ENCODE data around the gene IL36B. TPM values are rescaled to one million over a fixed set of nuclear protein-coding genes. Genes with fewer than 3 reads are reported as not detected.

IL36B gene
- polyA plus RNA-seq, 1 experiment = not detected

DNA sequence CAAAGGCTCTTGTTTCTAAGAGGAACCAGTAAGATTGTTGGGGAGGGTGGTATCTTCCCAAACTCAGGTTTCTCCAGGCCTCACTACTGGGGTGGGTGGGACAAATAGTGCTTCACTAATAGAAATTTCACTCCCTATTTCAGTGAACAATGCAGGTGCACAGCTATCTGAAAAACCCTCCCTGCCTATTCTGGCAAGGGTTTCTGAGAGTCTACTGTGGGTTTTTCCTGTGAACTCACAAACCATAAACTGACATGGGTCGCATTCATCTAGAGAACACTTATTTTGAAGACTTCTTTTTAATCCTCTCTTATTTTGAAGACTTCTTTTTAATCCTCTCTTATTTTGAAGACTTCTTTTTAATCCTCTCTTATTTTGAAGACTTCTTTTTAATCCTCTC lies 43.0 kb downstream of the IL36B start:
- Histone ChIP-seq H3K27me3 (ENCODE audit: control insufficient read depth, insufficient read depth, low read length) (no peaks in the 10 kb centered on the region), H3K36me3 (ENCODE audit: control insufficient read depth, insufficient read depth, low read length) (no peaks in the 10 kb centered on the region), H3K4me3 (ENCODE audit: low read depth, low read length) (no peak overlapping the region)
- DNase-seq (ENCODE audit: low read depth) = no peak
- TF ChIP-seq, protein P1, sequence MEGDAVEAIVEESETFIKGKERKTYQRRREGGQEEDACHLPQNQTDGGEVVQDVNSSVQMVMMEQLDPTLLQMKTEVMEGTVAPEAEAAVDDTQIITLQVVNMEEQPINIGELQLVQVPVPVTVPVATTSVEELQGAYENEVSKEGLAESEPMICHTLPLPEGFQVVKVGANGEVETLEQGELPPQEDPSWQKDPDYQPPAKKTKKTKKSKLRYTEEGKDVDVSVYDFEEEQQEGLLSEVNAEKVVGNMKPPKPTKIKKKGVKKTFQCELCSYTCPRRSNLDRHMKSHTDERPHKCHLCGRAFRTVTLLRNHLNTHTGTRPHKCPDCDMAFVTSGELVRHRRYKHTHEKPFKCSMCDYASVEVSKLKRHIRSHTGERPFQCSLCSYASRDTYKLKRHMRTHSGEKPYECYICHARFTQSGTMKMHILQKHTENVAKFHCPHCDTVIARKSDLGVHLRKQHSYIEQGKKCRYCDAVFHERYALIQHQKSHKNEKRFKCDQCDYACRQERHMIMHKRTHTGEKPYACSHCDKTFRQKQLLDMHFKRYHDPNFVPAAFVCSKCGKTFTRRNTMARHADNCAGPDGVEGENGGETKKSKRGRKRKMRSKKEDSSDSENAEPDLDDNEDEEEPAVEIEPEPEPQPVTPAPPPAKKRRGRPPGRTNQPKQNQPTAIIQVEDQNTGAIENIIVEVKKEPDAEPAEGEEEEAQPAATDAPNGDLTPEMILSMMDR (IDR thresholded peaks at IDR 0.05; ENCODE audit: insufficient read depth, low read depth, low read length) = no peak
- ChIA-PET POLR2A (no interaction called here), CTCF (no interaction called here)

DNA sequence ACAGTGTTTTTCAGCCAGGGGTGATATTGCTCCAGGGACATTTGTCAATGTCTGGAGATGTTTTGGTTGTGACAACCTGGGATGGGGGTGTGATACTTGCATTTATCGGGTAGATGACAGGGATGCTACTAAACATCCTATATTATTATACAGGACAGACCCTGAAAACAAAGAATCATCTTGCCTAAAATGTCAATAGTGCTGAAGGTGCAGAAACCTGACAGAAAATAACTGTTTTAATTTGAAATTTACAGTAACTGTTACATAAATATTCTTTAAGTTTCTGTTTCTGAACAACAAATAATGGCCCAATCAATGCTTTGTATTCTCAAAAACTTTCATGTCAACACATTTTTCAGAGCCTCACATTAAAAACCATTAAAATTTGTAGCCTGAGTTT lies 45.4 kb downstream of the IL36B start:
- no peak overlapping the region for H3K4me3 ChIP-seq (ENCODE audit: low read depth, low read length)
- no peaks in the 10 kb centered on the region for H3K36me3 ChIP-seq (ENCODE audit: control insufficient read depth, insufficient read depth, low read length)
- peaks cover 1% of the 10 kb centered on the region; the same call in 1 of the 2 replicates for H3K27me3 ChIP-seq (ENCODE audit: control insufficient read depth, insufficient read depth, low read length)
- ChIA-PET POLR2A (no interaction called here), CTCF (no interaction called here)
- TF ChIP-seq, protein P1 (IDR thresholded peaks at IDR 0.05; ENCODE audit: insufficient read depth, low read depth, low read length) = no peak
- no peak for DNase-seq (ENCODE audit: low read depth)

DNA sequence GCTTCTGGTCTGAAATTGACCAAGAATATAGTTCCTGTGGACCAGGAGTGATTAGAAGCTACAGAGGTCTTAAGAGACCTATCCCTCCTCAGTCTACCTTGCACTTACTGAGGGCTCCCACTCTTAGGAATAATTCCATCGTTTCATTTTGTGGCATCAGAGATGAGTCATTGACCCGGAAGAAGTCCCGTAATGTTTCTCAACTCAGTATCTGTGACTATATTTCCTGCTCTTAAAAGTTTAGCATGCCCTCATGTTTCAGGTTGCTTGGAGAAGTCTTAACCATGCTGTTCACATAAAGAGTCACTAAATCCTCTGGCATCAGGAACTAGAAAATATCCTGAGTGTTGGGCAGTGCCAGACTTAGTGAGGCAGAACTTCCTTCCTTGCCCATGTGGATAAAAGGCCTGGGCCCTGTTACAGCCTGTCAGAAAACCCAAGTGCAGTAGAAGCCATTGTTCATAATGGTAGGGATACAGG lies 47.6 kb downstream of the IL36B start, which contains the start of gene IL36A:
IL36A (plus strand) TSS at position 430 of the 480 bp plus-strand sequence. CDS start 413 bp downstream, outside the sequence.
- CTCF ChIA-PET = no interaction called here

DNA sequence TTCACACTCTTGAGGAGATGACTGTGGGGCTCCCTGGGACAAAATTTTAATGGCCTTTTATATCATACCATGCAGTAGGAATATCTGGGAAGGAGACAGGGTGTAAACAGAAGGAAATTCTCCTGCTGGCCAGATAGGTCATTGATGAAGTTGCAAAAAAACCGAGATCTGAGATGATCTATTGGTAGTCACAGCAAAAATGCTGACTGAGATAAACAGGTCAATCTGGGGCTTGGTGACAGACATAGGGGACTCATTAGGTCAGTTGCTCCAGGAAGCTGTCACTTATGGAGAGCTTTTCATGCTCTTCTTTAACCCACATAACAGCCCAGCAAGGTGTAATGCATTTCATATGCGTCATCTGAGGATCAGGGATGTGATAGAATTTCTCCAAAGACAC lies 50.0 kb downstream of the IL36B start:
- ChIA-PET CTCF (no interaction called here), POLR2A (no interaction called here)
- peaks cover 1% of the 10 kb centered on the region for H3K27me3 ChIP-seq (ENCODE audit: control insufficient read depth, insufficient read depth, low read length)
- TF ChIP-seq, protein P1 (IDR thresholded peaks at IDR 0.05; ENCODE audit: insufficient read depth, low read depth, low read length) = no peak
- no peak overlapping the region for H3K4me3 ChIP-seq (ENCODE audit: low read depth, low read length)
- DNase-seq (ENCODE audit: low read depth) = no peak
- H3K36me3 ChIP-seq (ENCODE audit: control insufficient read depth, insufficient read depth, low read length) = no peaks in the 10 kb centered on the region

More for the DNA sequence above, 47.6 kb downstream of the IL36B start, which contains the start of gene IL36A:
- TF ChIP-seq, protein P1 (IDR thresholded peaks at IDR 0.05; ENCODE audit: insufficient read depth, low read depth, low read length) = no peak
- DNase-seq (ENCODE audit: low read depth) = no peak
- H3K36me3 ChIP-seq (ENCODE audit: control insufficient read depth, insufficient read depth, low read length) = no peaks in the 10 kb centered on the region
- POLR2A ChIA-PET = no interaction called here
- H3K27me3 ChIP-seq (ENCODE audit: control insufficient read depth, insufficient read depth, low read length) = peaks cover 1% of the 10 kb centered on the region; the same call in 1 of the 2 replicates
- H3K4me3 ChIP-seq (ENCODE audit: low read depth, low read length) = no peak within 1 kb of the TSS

DNA sequence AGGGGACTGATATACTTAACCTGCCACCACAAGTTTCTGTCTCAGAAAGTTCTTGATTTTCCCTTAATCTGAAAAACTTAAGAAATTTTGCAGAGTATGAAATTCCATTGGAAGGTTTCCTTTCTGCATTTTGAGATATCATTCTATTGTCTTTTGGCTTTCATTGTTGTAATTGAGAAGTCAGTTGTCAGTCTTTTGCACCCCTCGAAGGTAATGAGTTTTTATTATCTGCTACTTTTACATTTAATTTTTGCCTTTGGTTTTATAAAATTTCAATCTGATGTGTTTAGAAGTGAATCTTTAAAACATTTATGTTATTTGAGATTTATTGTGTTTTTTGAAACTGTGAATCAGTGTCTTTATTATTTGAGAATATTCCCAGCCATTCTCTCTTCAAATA lies 52.2 kb downstream of the IL36B start:
- no peaks in the 10 kb centered on the region for H3K36me3 ChIP-seq (ENCODE audit: control insufficient read depth, insufficient read depth, low read length)
- peaks cover 5% of the 10 kb centered on the region for H3K27me3 ChIP-seq (ENCODE audit: control insufficient read depth, insufficient read depth, low read length)
- no peak for DNase-seq (ENCODE audit: low read depth)
- TF ChIP-seq, protein P1 (IDR thresholded peaks at IDR 0.05; ENCODE audit: insufficient read depth, low read depth, low read length) = no peak
- POLR2A ChIA-PET = no interaction called here
- CTCF ChIA-PET = no interaction called here
- no peak overlapping the region for H3K4me3 ChIP-seq (ENCODE audit: low read depth, low read length)
